Natural killer cell (primary cell): ENCODE measurements around the gene DNM2. TPM values are rescaled to one million over a fixed set of nuclear protein-coding genes. Genes with fewer than 3 reads are reported as not detected.
"Not testable (repeated sequence)": the region's sequence is repeated elsewhere in the genome, so short reads cannot be mapped to it uniquely, and the experiment has no call there.

Source experiments
- ATAC-seq, 3 donors: fragments of 150-1000 bp in 2 of 3; fragments of 200-7000 bp in 1 of 3; cut with Tn5 transposase; 1 replicate in 1 of 3; 2 replicates in 2 of 3; pipeline ENCODE4 v1.10.0; 2021; ENCODE audit warnings: mild to moderate bottlenecking in 2 of 3, moderate library complexity in 2 of 3
- DNase-seq, 2 donors: peaks; one replicate each; pipeline versions ENCODE4 v3.0.0 to v3.0.0-alpha.2; 2013 to 2021; ENCODE audit warnings: mixed read lengths in 1 of 2
- H3K27ac ChIP-seq: one replicate; pipeline ENCODE4 v1.5.1; 2013; ENCODE audit warnings: mild to moderate bottlenecking, low read length
- H3K27me3 ChIP-seq: one replicate; pipeline ENCODE4 v1.6.1; 2013; ENCODE audit warnings: low read length; ENCODE audit not compliant: control insufficient read depth, insufficient read depth
- H3K36me3 ChIP-seq: one replicate; pipeline ENCODE4 v1.6.1; 2013; ENCODE audit warnings: low read length; ENCODE audit not compliant: control insufficient read depth, insufficient read depth
- H3K4me1 ChIP-seq: one replicate; pipeline ENCODE4 v1.6.1; 2013; ENCODE audit warnings: low read length; ENCODE audit not compliant: control insufficient read depth, insufficient read depth
- H3K4me3 ChIP-seq: one replicate; pipeline ENCODE4 v1.5.1; 2013; ENCODE audit warnings: low read length
- H3K9me3 ChIP-seq: one replicate; pipeline ENCODE4 v1.6.1; 2013; ENCODE audit warnings: low read length; ENCODE audit not compliant: control insufficient read depth, insufficient read depth
- H3K27ac Mint-ChIP-seq, 2 donors: one replicate each; pipeline ENCODE4 v1.8.0; 2022; ENCODE audit warnings: mild to moderate bottlenecking in 2 of 2, mixed read lengths in 2 of 2, moderate library complexity in 1 of 2
- H3K27me3 Mint-ChIP-seq, 2 donors: one replicate each; pipeline ENCODE4 v1.8.0; 2022; ENCODE audit warnings: low read depth in 2 of 2, mixed read lengths in 2 of 2
- H3K36me3 Mint-ChIP-seq: one replicate; pipeline ENCODE4 v1.8.0; 2022; ENCODE audit warnings: mixed read lengths
- H3K4me1 Mint-ChIP-seq, 2 donors: one replicate each; pipeline ENCODE4 v1.8.0; 2022; ENCODE audit warnings: mixed read lengths in 2 of 2
- H3K4me3 Mint-ChIP-seq: one replicate; pipeline ENCODE4 v1.8.0; 2022; ENCODE audit warnings: mild to moderate bottlenecking, moderate library complexity, mixed read lengths
- H3K9me3 Mint-ChIP-seq, 2 donors: one replicate each; pipeline ENCODE4 v1.8.0; 2022; ENCODE audit warnings: mixed read lengths in 2 of 2
- CTCF ChIP-seq: fragments of 200-600 bp; IDR thresholded peaks from one replicate; pipeline ENCODE4 v1.8.0; 2022; ENCODE audit warnings: antibody characterized with exemption
- WGBS: methylation state at CpG from one replicate; pipeline ENCODE4 v1.1.7; 2013; ENCODE audit warnings: missing lambda C conversion rate; ENCODE audit not compliant: insufficient coverage; 5-methylcytosine and 5-hydroxymethylcytosine counted together
- intact Hi-C: fragments of 100-400 bp; cut with micrococcal nuclease; formaldehyde crosslinking; loops from one replicate; pipeline ENCODE4 v1.14.2; 2022
- total RNA-seq, 4 donors: library from RNA; stranded (reverse); fragments of 120-200 nt in 1 of 4; gene quantifications; one replicate each; pipeline versions ENCODE4 v1.2.3 to v1.2.4, GENCODE V29; 2013 to 2022

Gene DNM2
- total RNA-seq, 3 donors from 2014 or later (not counting 1 experiment from before 2014, with no cell fraction given): 419 to 491 (median 428) TPM

DNA sequence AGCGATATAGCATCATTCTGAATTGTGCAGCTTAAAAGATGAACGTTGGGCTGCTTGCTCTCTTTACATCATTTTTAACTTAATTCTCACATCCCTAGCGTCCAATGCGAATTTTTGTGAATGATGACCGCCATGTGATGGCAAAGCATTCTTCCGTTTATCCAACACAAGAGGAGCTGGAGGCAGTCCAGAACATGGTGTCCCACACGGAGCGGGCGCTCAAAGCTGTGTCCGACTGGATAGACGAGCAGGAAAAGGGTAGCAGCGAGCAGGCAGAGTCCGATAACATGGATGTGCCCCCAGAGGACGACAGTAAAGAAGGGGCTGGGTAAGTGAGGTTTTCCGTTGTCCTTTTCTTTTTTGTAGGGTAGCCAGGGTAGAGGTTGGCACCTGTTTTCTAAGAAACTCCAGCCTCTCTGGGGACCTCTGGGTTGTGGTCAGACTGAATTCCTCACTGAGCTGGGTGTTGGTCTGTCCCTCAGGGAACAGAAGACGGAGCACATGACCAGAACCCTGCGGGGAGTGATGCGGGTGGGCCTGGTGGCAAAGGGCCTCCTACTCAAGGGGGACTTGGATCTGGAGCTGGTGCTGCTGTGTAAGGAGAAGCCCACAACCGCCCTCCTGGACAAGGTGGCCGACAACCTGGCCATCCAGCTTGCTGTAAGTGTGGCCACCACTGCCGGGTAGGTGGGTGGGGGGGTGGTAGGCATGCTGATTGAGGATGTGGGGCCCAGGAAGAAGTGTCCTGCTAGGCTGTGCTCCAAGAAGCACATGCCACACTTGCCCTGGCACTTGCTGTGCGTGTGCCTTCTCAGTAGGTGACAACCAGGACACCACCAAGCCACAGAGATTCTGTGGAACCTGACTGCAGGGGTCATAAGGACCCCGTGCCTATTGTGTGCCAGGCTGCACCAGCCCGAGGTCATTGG is 46.7 kb upstream of the DNM2 start:
- H3K9me3 ChIP-seq: no peaks in the 10 kb centered on the region
- intact Hi-C loops: no loop called here
- H3K4me3 ChIP-seq: no peak overlapping the region
- Mint-ChIP-seq H3K4me3 (no peak overlapping the region), H3K27ac (peak overlapping the region; percentile 20 to 73), H3K36me3 (no peaks in the 10 kb centered on the region), H3K9me3 (no peaks in the 10 kb centered on the region), H3K4me1 (peaks cover 33 to 34% of the 10 kb centered on the region in 2 donors), H3K27me3 (no peaks in the 10 kb centered on the region)
- DNase-seq (no peak), ATAC-seq (peak in 1 of 3 donors; percentile 14)
- no peak overlapping the region for H3K27ac ChIP-seq
- H3K4me1 ChIP-seq: peaks cover 9% of the 10 kb centered on the region
- no peaks in the 10 kb centered on the region for H3K27me3 ChIP-seq
- H3K36me3 ChIP-seq: peaks cover 31% of the 10 kb centered on the region
- WGBS: 94% methylated on average over 24 of the region's 24 CpGs
- TF ChIP-seq CTCF: no peak

- H3K4me3 ChIP-seq, H3K9me3 ChIP-seq, H3K27me3 Mint-ChIP-seq, intact Hi-C loops, H3K4me1 ChIP-seq, DNase-seq, H3K9me3 Mint-ChIP-seq, H3K36me3 Mint-ChIP-seq, H3K27ac ChIP-seq, ATAC-seq, H3K27me3 ChIP-seq, H3K4me3 Mint-ChIP-seq, H3K27ac Mint-ChIP-seq: not testable (repeated sequence)
- H3K36me3 ChIP-seq: peaks cover 33% of the 10 kb centered on the region
- peaks cover 33 to 34% of the 10 kb centered on the region in 2 donors for H3K4me1 Mint-ChIP-seq
- WGBS: 100% methylated on average over 2 of the region's 3 CpGs
Observed at GRCh38 chr19:10671922-10672321, 46.0 kb upstream of the DNM2 start.

- intact Hi-C loops, H3K4me1 ChIP-seq, H3K36me3 Mint-ChIP-seq, H3K27ac Mint-ChIP-seq, H3K9me3 ChIP-seq, DNase-seq, H3K27ac ChIP-seq, ATAC-seq, H3K4me3 ChIP-seq, H3K27me3 Mint-ChIP-seq, H3K4me3 Mint-ChIP-seq, H3K9me3 Mint-ChIP-seq, H3K27me3 ChIP-seq: not testable (repeated sequence)
- WGBS: 88% methylated on average over 8 of the region's 8 CpGs
- H3K4me1 Mint-ChIP-seq: peaks cover 11 to 14% of the 10 kb centered on the region in 2 donors
- H3K36me3 ChIP-seq: peaks cover 64% of the 10 kb centered on the region
Observed at GRCh38 chr19:10675214-10675613, 42.7 kb upstream of the DNM2 start.

GRCh38 chr19:10677751-10678150 is 40.1 kb upstream of the DNM2 start:
- Histone ChIP-seq H3K27me3 (no peaks in the 10 kb centered on the region), H3K4me1 (no peaks in the 10 kb centered on the region), H3K36me3 (peaks cover 71% of the 10 kb centered on the region), H3K9me3 (no peaks in the 10 kb centered on the region), H3K27ac (no peak overlapping the region), H3K4me3 (no peak overlapping the region)
- DNase-seq: no peak
- Mint-ChIP-seq H3K9me3 (no peaks in the 10 kb centered on the region), H3K27ac (no peak overlapping the region), H3K4me3 (no peak overlapping the region), H3K4me1 (peaks cover 0 to 4% of the 10 kb centered on the region in 2 donors), H3K36me3 (peaks cover 14% of the 10 kb centered on the region), H3K27me3 (no peaks in the 10 kb centered on the region)
- no peak for ATAC-seq
- no peak for TF ChIP-seq CTCF
- 97% methylated on average over 12 of the region's 13 CpGs for WGBS
- intact Hi-C loops: no loop called here
